Colon (tissue), 2 donors: ENCODE data around the gene GRIK5.
A peak's percentile ranks its signal among the peaks of the same experiment; 100 is the strongest.

Experiments
- FAIRE-seq: peaks from 2 replicates; lab custom pipeline; 2012; peaks lifted over from hg19 to GRCh38; lab: Jason Lieb, UNC
- donor health status: control.
- donor health status: control.

GRIK5 gene

DNA sequence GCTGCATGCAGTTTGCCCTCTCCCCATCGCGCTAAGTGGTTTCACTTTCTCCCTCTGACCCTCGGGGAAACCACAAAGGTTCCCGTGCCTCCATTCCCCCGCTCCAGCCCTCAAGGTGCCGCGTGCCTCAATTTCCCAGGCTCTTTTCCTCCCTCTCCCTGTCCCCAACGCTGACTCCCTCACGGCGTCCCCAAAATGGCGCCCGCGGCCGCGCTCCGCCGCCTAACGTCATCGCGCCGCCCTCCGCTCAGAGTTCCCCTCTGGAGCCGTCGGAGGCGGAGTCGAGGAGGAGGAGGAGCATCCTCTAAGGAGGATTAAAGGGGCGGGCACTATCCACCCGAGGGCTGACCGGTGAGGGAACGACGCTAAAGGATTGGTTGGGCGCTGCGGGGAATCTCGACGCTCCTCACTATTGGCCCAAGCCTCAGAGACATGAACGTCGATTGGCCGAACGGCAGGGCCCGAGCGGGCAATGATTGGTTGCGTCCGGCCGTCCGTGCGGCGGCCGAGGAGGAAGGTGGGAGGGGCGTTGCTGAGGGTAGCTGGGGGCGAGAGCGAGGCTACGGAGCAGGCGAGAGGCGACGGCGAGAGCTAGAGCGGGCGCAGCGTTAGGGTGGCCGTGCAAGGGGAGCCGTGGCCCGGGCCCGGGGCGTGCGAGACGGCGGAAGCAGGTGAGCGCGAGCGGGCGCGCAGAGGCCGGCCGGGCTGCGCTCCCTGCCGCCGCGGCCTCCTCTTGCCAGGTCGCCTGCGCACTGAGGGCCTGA lies 5.8 kb upstream of the GRIK5 start, which contains the start of gene ZNF574:
TSS of gene ZNF574 (plus strand) at position 551 of the 764 bp plus-strand sequence. CDS start 2,441 bp downstream, outside the sequence.
- peak; percentile 98 for FAIRE-seq

GRCh38 chr19:42075364-42075615 lies 5.3 kb upstream of the GRIK5 start:
- no peak for FAIRE-seq

- no peak for FAIRE-seq
These were observed 4.7 kb upstream of the GRIK5 start for GRCh38 chr19:42074513-42075363.

GRCh38 chr19:42071247-42071646 lies 1.2 kb upstream of the GRIK5 start:
- FAIRE-seq, result no peak

- FAIRE-seq, result no peak
These were observed 1.0 kb downstream of the GRIK5 start for GRCh38 chr19:42068756-42069571.

GRCh38 chr19:42068361-42068755 lies 1.6 kb downstream of the GRIK5 start:
- no peak for FAIRE-seq

GRCh38 chr19:42067315-42067888 lies 2.6 kb downstream of the GRIK5 start:
- FAIRE-seq, result no peak

- FAIRE-seq, result no peak
These were observed 3.8 kb downstream of the GRIK5 start for GRCh38 chr19:42066075-42066754.

GRCh38 chr19:42065511-42065910 lies 4.5 kb downstream of the GRIK5 start:
- FAIRE-seq, result no peak

GRCh38 chr19:42065051-42065450 lies 5.0 kb downstream of the GRIK5 start:
- no peak for FAIRE-seq

DNA sequence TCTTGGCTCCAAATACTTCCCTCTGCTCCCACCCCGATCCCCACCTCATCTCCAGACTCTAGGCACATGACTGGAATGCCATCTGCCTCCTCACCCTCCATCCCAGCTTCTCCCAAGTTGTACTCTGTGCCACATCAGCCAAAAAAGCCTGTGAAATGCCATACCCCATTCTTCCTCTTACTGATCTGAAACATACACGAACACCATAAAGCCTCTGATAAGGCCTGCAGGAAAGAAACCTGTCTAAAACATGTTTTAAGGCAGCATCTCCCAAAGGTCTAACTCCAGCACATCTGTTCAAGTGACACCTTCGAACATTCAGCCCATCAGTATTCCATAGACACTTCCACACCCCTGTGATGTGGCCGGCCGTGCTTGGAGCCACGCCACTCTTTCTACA lies 5.6 kb downstream of the GRIK5 start:
- no peak for FAIRE-seq

- FAIRE-seq, result no peak
These were observed 7.6 kb downstream of the GRIK5 start for GRCh38 chr19:42062381-42062780.

DNA sequence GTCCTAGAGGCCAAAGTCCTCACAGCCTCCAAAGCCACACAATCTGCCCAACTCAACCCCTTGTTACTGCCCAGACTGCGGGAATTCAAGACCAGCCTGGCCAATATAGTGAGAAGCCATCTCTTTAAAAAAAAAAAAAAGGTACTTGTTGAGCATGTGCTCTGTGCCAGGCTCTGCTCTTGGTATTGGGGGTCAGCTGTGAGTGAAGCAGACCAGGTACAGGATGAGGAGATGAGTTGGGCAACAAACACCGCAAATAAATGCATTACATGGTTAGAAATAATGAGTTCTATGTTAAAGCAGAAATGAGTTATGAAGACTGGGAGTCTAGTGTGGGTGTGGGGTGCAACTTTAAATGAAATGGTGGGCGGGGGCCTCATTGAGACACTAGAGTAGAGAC lies 9.9 kb downstream of the GRIK5 start:
- no peak for FAIRE-seq

GRCh38 chr19:42059196-42059595 lies 10.8 kb downstream of the GRIK5 start:
- FAIRE-seq, result no peak

DNA sequence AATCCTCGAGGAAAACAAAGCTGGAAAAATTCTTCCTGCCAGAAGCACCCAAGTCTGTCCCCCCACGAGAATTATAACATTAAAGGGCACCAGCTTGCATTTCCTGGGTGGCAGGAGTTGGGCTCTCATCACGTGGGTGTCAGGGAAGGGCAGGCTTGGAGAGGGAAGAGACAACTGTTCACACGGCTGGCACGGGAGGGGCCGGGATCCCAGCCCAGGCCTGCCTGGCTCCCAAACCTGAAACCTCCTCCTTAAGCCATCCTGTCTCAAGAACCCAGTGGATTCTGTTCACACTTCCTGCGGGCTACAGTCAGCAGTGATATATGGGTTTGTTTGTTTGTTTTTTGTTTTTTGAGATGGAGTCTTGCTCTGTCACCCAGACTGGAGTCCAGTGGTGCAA lies 12.2 kb downstream of the GRIK5 start:
- no peak for FAIRE-seq

DNA sequence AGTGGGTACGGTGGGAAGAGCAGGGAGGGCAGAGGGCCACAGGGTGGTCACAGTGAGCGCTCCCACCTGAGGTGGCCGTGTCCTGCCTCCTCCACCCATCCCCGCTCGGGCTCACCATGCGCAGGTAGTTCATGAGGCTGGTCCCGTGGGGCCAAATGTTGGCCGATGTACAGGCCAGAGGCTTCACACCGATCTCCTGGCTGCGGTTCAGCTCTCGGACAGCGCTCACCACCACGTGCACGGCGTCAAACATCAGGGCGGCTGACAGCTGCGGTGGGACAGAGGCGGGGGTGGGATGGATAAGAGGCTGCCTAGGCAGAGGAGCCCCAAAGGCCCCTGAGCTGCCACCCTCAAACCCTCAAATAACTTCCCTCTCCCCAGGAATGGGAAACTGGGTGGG lies 15.8 kb downstream of the GRIK5 start:
- FAIRE-seq, result no peak

- no peak for FAIRE-seq
These were observed 16.7 kb downstream of the GRIK5 start for GRCh38 chr19:42053037-42053935.

- FAIRE-seq, result no peak
These were observed 17.7 kb downstream of the GRIK5 start for GRCh38 chr19:42052241-42052863.

- no peak for FAIRE-seq
These were observed 18.6 kb downstream of the GRIK5 start for GRCh38 chr19:42051166-42052115.
